Mesothelial cell of epicardium (in vitro differentiated cells): Measurements from ENCODE around the gene RHOB. TPM values are rescaled to one million over a fixed set of nuclear protein-coding genes. Genes with fewer than 3 reads are reported as not detected.

Experiments used
- DNase-seq, 2 experiments: peaks; one replicate each; pipeline ENCODE4 v3.0.0; 2021; ENCODE audit warnings: low spot score in 2 of 2; ENCODE audit not compliant: unreplicated experiment in 2 of 2
- H3K27ac Mint-ChIP-seq: 2 replicates; pipeline ENCODE4 v1.8.0; 2021; ENCODE audit warnings: mixed read lengths
- H3K27me3 Mint-ChIP-seq: 2 replicates; pipeline ENCODE4 v1.8.0; 2021; ENCODE audit warnings: low read depth, mixed read lengths
- H3K36me3 Mint-ChIP-seq: 2 replicates; pipeline ENCODE4 v1.8.0; 2021; ENCODE audit warnings: mixed read lengths
- H3K4me1 Mint-ChIP-seq: 2 replicates; pipeline ENCODE4 v1.8.0; 2021; ENCODE audit warnings: mixed read lengths
- H3K4me3 Mint-ChIP-seq: 2 replicates; pipeline ENCODE4 v1.8.0; 2021; ENCODE audit warnings: mild to moderate bottlenecking, moderate library complexity, mixed read lengths
- H3K9me3 Mint-ChIP-seq: 2 replicates; pipeline ENCODE4 v1.8.0; 2021; ENCODE audit warnings: mixed read lengths
- CTCF ChIP-seq: fragments of 200-600 bp; sonication (generic); IDR thresholded peaks from one replicate; pipeline ENCODE4 v1.5.0; 2021; ENCODE audit warnings: antibody characterized with exemption; ENCODE audit not compliant: unreplicated experiment
- total RNA-seq: library from RNA; stranded (reverse); gene quantifications from 3 replicates; pipeline ENCODE4 v1.2.1, GENCODE V29; 2021

Gene RHOB
- total RNA-seq, 1 donor from 2014 or later, result 85.9 TPM

DNA sequence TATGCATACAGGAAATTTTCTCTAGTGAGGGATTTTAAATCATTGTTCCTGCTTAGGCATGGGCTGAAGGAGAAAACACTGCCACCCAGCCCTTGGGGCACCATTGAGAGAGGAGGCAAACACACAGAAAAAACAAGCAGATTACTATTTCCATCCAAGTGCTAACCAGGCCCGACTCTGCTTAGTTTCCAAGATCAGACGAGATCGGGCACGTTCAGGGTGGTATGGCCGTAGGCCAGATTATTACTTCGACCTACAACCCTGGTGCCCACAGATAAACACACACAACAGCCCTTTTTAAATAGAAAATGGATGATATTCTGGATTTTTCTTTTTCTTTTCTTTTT lies 45.4 kb upstream of the RHOB start:
- H3K4me3 Mint-ChIP-seq, result no peak overlapping the region

GRCh38 chr2:20403774-20404312 lies 43.0 kb upstream of the RHOB start:
- Mint-ChIP-seq H3K4me3 (no peak overlapping the region), H3K27ac (no peak overlapping the region), H3K36me3 (no peaks in the 10 kb centered on the region), H3K27me3 (no peaks in the 10 kb centered on the region), H3K4me1 (peaks cover 3% of the 10 kb centered on the region), H3K9me3 (peaks cover 14% of the 10 kb centered on the region)
- no peak for TF ChIP-seq CTCF
- no peak for DNase-seq

More for the DNA sequence above, 45.4 kb upstream of the RHOB start:
- no peaks in the 10 kb centered on the region for H3K36me3 Mint-ChIP-seq
- no peaks in the 10 kb centered on the region for H3K27me3 Mint-ChIP-seq
- peaks cover 3% of the 10 kb centered on the region for H3K4me1 Mint-ChIP-seq
- TF ChIP-seq CTCF, result no peak
- no peak for DNase-seq
- H3K9me3 Mint-ChIP-seq, result no peaks in the 10 kb centered on the region
- no peak overlapping the region for H3K27ac Mint-ChIP-seq

DNA sequence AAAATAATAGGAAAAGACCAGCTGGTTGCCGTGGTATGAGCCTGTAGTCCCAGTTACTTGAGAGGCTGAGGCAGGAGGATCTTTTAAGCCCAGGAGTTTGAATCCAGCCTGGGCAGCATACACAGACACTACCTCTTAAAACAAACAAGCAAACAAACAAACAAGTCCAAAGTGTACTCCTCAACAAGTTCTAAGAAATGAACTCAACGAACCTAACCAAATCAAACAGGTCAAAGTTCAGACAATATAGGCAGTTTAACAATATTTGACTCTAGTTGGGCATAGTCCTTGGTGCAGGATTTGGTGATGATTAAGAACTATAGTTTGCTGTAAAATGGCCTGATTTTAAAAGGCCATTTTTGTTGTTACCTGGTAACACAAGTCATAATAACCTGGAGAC lies 41.9 kb upstream of the RHOB start:
- H3K27me3 Mint-ChIP-seq, result no peaks in the 10 kb centered on the region
- no peak for DNase-seq
- TF ChIP-seq CTCF, result no peak
- no peak overlapping the region for H3K4me3 Mint-ChIP-seq
- H3K27ac Mint-ChIP-seq, result no peak overlapping the region
- peaks cover 25% of the 10 kb centered on the region for H3K9me3 Mint-ChIP-seq
- no peaks in the 10 kb centered on the region for H3K36me3 Mint-ChIP-seq
- peaks cover 3% of the 10 kb centered on the region for H3K4me1 Mint-ChIP-seq

GRCh38 chr2:20409039-20409438 lies 37.8 kb upstream of the RHOB start:
- Mint-ChIP-seq H3K27ac (no peak overlapping the region), H3K27me3 (no peaks in the 10 kb centered on the region), H3K9me3 (peaks cover 27% of the 10 kb centered on the region), H3K4me1 (no peaks in the 10 kb centered on the region), H3K4me3 (no peak overlapping the region), H3K36me3 (no peaks in the 10 kb centered on the region)
- TF ChIP-seq CTCF, result no peak
- DNase-seq, result no peak

DNA sequence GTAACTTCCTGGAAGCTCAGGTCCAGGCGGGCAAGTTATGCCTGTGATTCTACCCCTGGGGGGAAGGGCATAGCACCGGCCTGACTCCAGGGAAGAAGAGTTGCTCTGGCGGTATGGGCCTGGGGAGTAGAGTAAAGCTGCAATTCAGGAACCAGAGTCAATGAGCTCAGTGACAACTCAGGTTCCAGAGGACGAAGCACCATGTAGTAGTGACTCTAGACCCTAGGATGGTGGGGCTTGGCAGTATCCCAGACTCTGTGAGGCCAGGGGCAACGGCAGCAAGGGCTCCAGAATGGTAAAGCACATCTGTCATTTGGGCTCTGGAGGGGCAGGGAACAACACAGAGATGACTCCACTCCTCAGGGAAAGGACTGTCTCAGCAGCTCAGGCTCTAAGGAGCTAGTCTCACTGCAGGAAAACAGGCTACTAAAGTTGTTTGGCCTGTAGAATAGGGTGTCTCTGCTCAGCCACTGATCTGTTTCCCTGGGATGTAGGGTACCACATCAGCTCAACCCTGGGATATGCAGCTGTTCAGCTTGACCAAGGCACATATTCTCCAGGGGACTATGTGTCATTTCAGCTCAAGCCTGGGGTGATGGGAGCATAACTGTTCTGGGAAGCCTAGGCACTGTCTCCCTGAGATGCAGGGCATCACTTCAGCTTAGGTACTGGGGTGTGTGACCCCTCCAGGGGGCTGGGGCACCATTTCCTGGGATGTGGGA lies 36.2 kb upstream of the RHOB start:
- Mint-ChIP-seq H3K27me3 (no peaks in the 10 kb centered on the region), H3K4me3 (no peak overlapping the region), H3K36me3 (no peaks in the 10 kb centered on the region), H3K27ac (no peak overlapping the region), H3K9me3 (peaks cover 27% of the 10 kb centered on the region), H3K4me1 (no peaks in the 10 kb centered on the region)
- no peak for TF ChIP-seq CTCF
- DNase-seq, result no peak
